K562 (cell line): Measurements from ENCODE around the gene CMPK1. TPM values are rescaled to one million over a fixed set of nuclear protein-coding genes. Genes with fewer than 3 reads are reported as not detected.

ENCODE experiments used
- ATAC-seq: fragments of 200-7000 bp; cut with Tn5 transposase; 3 replicates; pipeline ENCODE4 v1.9.1; 2020; ENCODE audit warnings: moderate library complexity
- BruUV-seq: library from RNA; stranded (reverse); fragments of 400-500 nt; replicated peaks from 2 replicates; lab custom pipeline; 2021; lab: Mats Ljungman, UMichigan
- CTCF ChIA-PET: fragments of 300-600 bp; formaldehyde crosslinking; extraction: SDS; loops from one replicate; lab custom pipeline; 2021; ENCODE audit warnings: low intra/inter-chr PET ratio; lab: Yijun Ruan, JAX
- POLR2A ChIA-PET: fragments of 300-600, 350-650 bp; sonication (Branson Sonifier 250); formaldehyde crosslinking; extraction: SDS; loops from one replicate; lab custom pipeline; 2021; ENCODE audit warnings: antibody characterized with exemption, inconsistent platforms; lab: Yijun Ruan, JAX
- DNase-seq, 4 experiments: peaks; one replicate each; pipeline versions ENCODE4 v3.0.0 to v3.0.0-alpha.2; 2011 to 2018; ENCODE audit warnings: low spot score in 3 of 4, mixed read lengths in 3 of 4; ENCODE audit errors: extremely low read depth in 1 of 4
- FAIRE-seq: peaks from 2 replicates; lab custom pipeline; 2011; peaks lifted over from hg19 to GRCh38; lab: Jason Lieb, UNC
- H2AFZ ChIP-seq: 2 replicates; pipeline ENCODE4 v1.6.0; 2011; ENCODE audit warnings: low read depth, low read length, control low read depth, inconsistent platforms
- H3K27ac ChIP-seq: fragments of 200-600 bp; 3 replicates; pipeline ENCODE4 v1.8.0; 2011; ENCODE audit warnings: low read depth, mild to moderate bottlenecking, control low read depth, inconsistent platforms, low read length, moderate library complexity, mixed read lengths; ENCODE audit errors: extremely low read depth
- H3K27me3 ChIP-seq, 2 experiments: fragments of 300-600 bp in 1 of 2; 2 replicates in 1 of 2; 3 replicates in 1 of 2; pipeline versions ENCODE4 v1.6.0 to v1.8.0; 2011; ENCODE audit warnings: inconsistent platforms in 2 of 2, low read length in 2 of 2, mild to moderate bottlenecking in 1 of 2, mixed read lengths in 1 of 2, moderate library complexity in 1 of 2; ENCODE audit not compliant: control insufficient read depth in 2 of 2, insufficient read depth in 2 of 2
- H3K36me3 ChIP-seq: fragments of 300-600 bp; 3 replicates; pipeline ENCODE4 v1.8.0; 2011; ENCODE audit warnings: mild to moderate bottlenecking, low read length, inconsistent platforms; ENCODE audit not compliant: control insufficient read depth, insufficient read depth
- H3K4me1 ChIP-seq, 2 experiments: fragments of 200-600 bp in 1 of 2; replicated peaks in 1 of 2; 2 replicates in 1 of 2; 3 replicates in 1 of 2; pipeline versions ENCODE4 v1.5.1 to v1.8.0; 2011; ENCODE audit warnings: inconsistent platforms in 2 of 2, low read length in 2 of 2, mild to moderate bottlenecking in 1 of 2, mixed read lengths in 1 of 2, moderate library complexity in 1 of 2; ENCODE audit not compliant: control insufficient read depth in 2 of 2, insufficient read depth in 2 of 2
- H3K4me2 ChIP-seq: 2 replicates; pipeline ENCODE4 v1.6.1; 2011; ENCODE audit warnings: low read length, control low read depth, inconsistent platforms, mixed read lengths; ENCODE audit not compliant: insufficient read depth
- H3K4me3 ChIP-seq: fragments of 200-600 bp; sonication (generic), shearing (Covaris generic); 2 replicates; pipeline ENCODE4 v1.5.1; 2016; ENCODE audit warnings: control low read depth, inconsistent platforms
- H3K79me2 ChIP-seq: fragments of 200-600 bp; 3 replicates; pipeline ENCODE4 v1.8.0; 2011; ENCODE audit warnings: low read length, inconsistent platforms; ENCODE audit not compliant: control insufficient read depth, insufficient read depth
- H3K9ac ChIP-seq, 2 experiments: 2 replicates each; pipeline versions ENCODE4 v1.6.0 to v1.6.1; 2011; ENCODE audit warnings: low read depth in 2 of 2, low read length in 2 of 2, control low read depth in 1 of 2, inconsistent platforms in 1 of 2, mild to moderate bottlenecking in 1 of 2, mixed read lengths in 1 of 2; ENCODE audit not compliant: insufficient read depth in 1 of 2
- H3K9me1 ChIP-seq: one replicate; pipeline ENCODE4 v1.6.0; 2011; ENCODE audit warnings: inconsistent platforms, mild to moderate bottlenecking, low read length, moderate library complexity; ENCODE audit not compliant: control insufficient read depth, insufficient read depth
- H3K9me3 ChIP-seq: replicated peaks from 2 replicates; pipeline ENCODE4 v1.5.1; 2011; ENCODE audit warnings: low read depth, low read length, inconsistent platforms; ENCODE audit not compliant: control insufficient read depth, insufficient read depth
- H4K20me1 ChIP-seq: replicated peaks from 2 replicates; pipeline ENCODE4 v1.6.1; 2011; ENCODE audit warnings: low read length, inconsistent platforms, mixed read lengths; ENCODE audit not compliant: control insufficient read depth, insufficient read depth
- ATF6 ChIP-seq: sonication (generic); formaldehyde crosslinking; IDR thresholded peaks from 2 replicates; pipeline ENCODE4 v1.4.0; 2020; ENCODE audit warnings: mild to moderate bottlenecking, missing genetic modification reagents
- CBFB ChIP-seq: sonication (generic); formaldehyde crosslinking; IDR thresholded peaks from 2 replicates; pipeline ENCODE4 v1.4.0; 2020; ENCODE audit warnings: mild to moderate bottlenecking, missing genetic modification reagents
- FOXK2 ChIP-seq, 2 experiments: fragments of 450-650 bp; IDR thresholded peaks in 1 of 2; conservative IDR thresholded peaks in 1 of 2; 2 replicates each; pipeline ENCODE4 v1.6.1; 2016; ENCODE audit warnings: low read depth in 2 of 2, mild to moderate bottlenecking in 1 of 2
- GTF2E2 ChIP-seq: fragments of 200-800 bp; sonication (Bioruptor generic); IDR thresholded peaks from 2 replicates; pipeline ENCODE4 v1.6.1; 2016; ENCODE audit warnings: missing genetic modification characterization, missing compliant biosample characterization
- NCOA2 ChIP-seq, 2 experiments: fragments of 450-650 bp; IDR thresholded peaks; 2 replicates each; pipeline ENCODE4 v1.6.1; 2018; ENCODE audit warnings: mild to moderate bottlenecking in 2 of 2, moderate library complexity in 1 of 2; ENCODE audit not compliant: partially characterized antibody in 2 of 2
- POLR2B ChIP-seq: fragments of 450-650 bp; IDR thresholded peaks from 2 replicates; pipeline ENCODE4 v1.6.1; 2018; ENCODE audit warnings: low read depth; ENCODE audit not compliant: partially characterized antibody
- TCF7 ChIP-seq: sonication (generic); IDR thresholded peaks from 2 replicates; pipeline ENCODE4 v1.6.1; 2016; ENCODE audit warnings: antibody characterized with exemption, borderline replicate concordance
- ZEB2 ChIP-seq: fragments of 450-650 bp; IDR thresholded peaks from 2 replicates; pipeline ENCODE4 v1.6.1; 2016
- ZNF143 ChIP-seq: sonication (generic); formaldehyde crosslinking; IDR thresholded peaks from 2 replicates; pipeline ENCODE4 v1.9.0; 2022; ENCODE audit warnings: mild to moderate bottlenecking, missing genetic modification reagents
- ZNF212 ChIP-seq: fragments of 450-650 bp; formaldehyde crosslinking; IDR thresholded peaks from 2 replicates; pipeline ENCODE4 v1.4.0; 2020; ENCODE audit warnings: mild to moderate bottlenecking
- ZNF592 ChIP-seq: fragments of 450-650 bp; IDR thresholded peaks from 2 replicates; pipeline ENCODE4 v1.6.1; 2017; ENCODE audit warnings: antibody characterized with exemption, mild to moderate bottlenecking
- ZNF699 ChIP-seq: fragments of 250-450 bp; sonication (Bioruptor Pico); IDR thresholded peaks from 2 replicates; pipeline ENCODE4 v1.8.0; 2021; ENCODE audit warnings: mild to moderate bottlenecking, moderate library complexity; ENCODE audit not compliant: insufficient replicate concordance
- ZNF79 ChIP-seq: fragments of 250-450 bp; sonication (Bioruptor Pico); IDR thresholded peaks from 2 replicates; pipeline ENCODE4 v1.4.0; 2020; ENCODE audit warnings: low read depth, mild to moderate bottlenecking, moderate library complexity
- WGBS: fragments of 100-300 bp; shearing (Covaris generic); methylation state at CpG from one replicate; pipeline ENCODE4 v1.1.6; 2016; ENCODE audit warnings: low coverage, mixed read lengths; ENCODE audit not compliant: insufficient coverage; ENCODE audit errors: missing lambda C conversion rate; 5-methylcytosine and 5-hydroxymethylcytosine counted together
- in situ Hi-C: fragments of 300-500 bp; cut with MboI; formaldehyde crosslinking; loops from 4 replicates; pipeline ENCODE4 v1.15.0; 2018; ENCODE audit warnings: inconsistent platforms, mixed read lengths
- intact Hi-C: fragments of 100-400 bp; cut with micrococcal nuclease; formaldehyde crosslinking; loops from 2 replicates; pipeline ENCODE4 v1.14.2; 2022
- polyA plus RNA-seq, 8 experiments: library from polyadenylated mRNA; depleted of rRNA in 4 of 8; stranded (reverse) in 5 of 8; unstranded in 3 of 8; fragments of >200 nt; fragmentation: Nextera tagmentation in 2 of 8; fragmentation: Illumina TruSeq in 1 of 8; extraction: Ambion mirVana in 2 of 8; extraction: Trizol in 1 of 8; gene quantifications; 2 replicates each; pipeline versions ENCODE4 v1.2.1 to v1.2.3, GENCODE V29; 2011 to 2014; ENCODE audit warnings: inconsistent platforms in 1 of 8, missing spikeins in 1 of 8
- total RNA-seq, 7 experiments: library from RNA; depleted of rRNA in 6 of 7; stranded (reverse); fragments of >200 nt in 6 of 7; fragmentation: Illumina TruSeq in 2 of 7; extraction: Trizol in 2 of 7; gene quantifications; 2 replicates each; pipeline versions ENCODE4 v1.2.1 to v1.2.3, GENCODE V29; 2011 to 2021; ENCODE audit warnings: low replicate concordance in 1 of 7

The CMPK1 gene
- total and polyA plus RNA-seq, 9 of the 15 experiments (the other 6 are each of a cell fraction or from before 2014, with no cell fraction given), result 54.5 to 197 (median 116) TPM

- Histone ChIP-seq H4K20me1 (no peaks in the 10 kb centered on the region), H2AFZ (peak within 1 kb of the TSS; percentile 75), H3K9ac (peak within 1 kb of the TSS; percentile 91 to 95), H3K36me3 (peaks cover 38% of the 10 kb centered on the region), H3K27me3 (no peaks in the 10 kb centered on the region), H3K9me1 (peaks cover 3% of the 10 kb centered on the region), H3K9me3 (no peaks in the 10 kb centered on the region), H3K79me2 (peaks cover 49% of the 10 kb centered on the region), H3K27ac (peak within 1 kb of the TSS; percentile 94), H3K4me1 (peaks cover 5 to 14% of the 10 kb centered on the region in 2 experiments; a peak in 4 of 5 replicates), H3K4me3 (peak within 1 kb of the TSS; percentile 71), H3K4me2 (peak within 1 kb of the TSS; percentile 100)
- 0% methylated on average over 53 of the region's 54 CpGs for WGBS
- DNase-seq, result peak; percentile 100
- CTCF ChIA-PET, result interaction anchor here (0.7 kb wide), 2 partner anchors 44 to 139 kb away, joined by 3 read pairs; no protein-coding TSS in a partner anchor
- FAIRE-seq, result peak; percentile 100
- ATAC-seq, result peak; percentile 96
- POLR2A ChIA-PET, result interaction anchor here (0.6 to 18.5 kb wide), 32 partner anchors 9 to 664 kb away, joined by 3 to 318 read pairs (median 4); partner anchors contain the start of gene CMPK1
- BruUV-seq, result no TSS peak
- in situ Hi-C loops, result no loop called here
- intact Hi-C loops, result loop anchor here (1.0 to 2.0 kb wide), 3 partner anchors 20 to 133 kb away; no protein-coding TSS in a partner anchor
- no peak for TF ChIP-seq ZNF212 (CRISPR knock-in tag)
- TF ChIP-seq GTF2E2, result peak; percentile 96
- TF ChIP-seq TCF7, result no peak
- TF ChIP-seq ZNF699 (CRISPR knock-in tag), result no peak
- TF ChIP-seq ZNF79 (CRISPR knock-in tag), result no peak
- peak; percentile 95 for TF ChIP-seq POLR2B
- no peak; the same call in 1 of the 2 replicates for TF ChIP-seq ZEB2
- peak; percentile 39; the same call in 1 of the 2 replicates for TF ChIP-seq CBFB (CRISPR knock-in tag)
- TF ChIP-seq FOXK2 (conservative IDR thresholded peaks at IDR 0.05 in 1 of 2, IDR thresholded peaks at IDR 0.05 in 1 of 2; ENCODE audit: low read depth in 2 of 2), result peak in 1 of 2 experiments; percentile 19; a peak in 1 of 4 replicates
- TF ChIP-seq ATF6, result peak; percentile 94; the same call in 1 of the 2 replicates
- no peak for TF ChIP-seq ZNF143 (CRISPR knock-in tag)
- no peak for TF ChIP-seq ZNF592
- no peak for TF ChIP-seq NCOA2 (IDR thresholded peaks at IDR 0.05; ENCODE audit: partially characterized antibody in 2 of 2)
These were observed 19.5 kb upstream of the CMPK1 start, which contains the start of gene STIL for GRCh38 chr1:47313915-47314664. TSS of gene STIL (minus strand) at chr1:47314147. CDS start at chr1:47310319, 3,828 bp downstream.
